Activated CD4-positive, alpha-beta T cell treated with anti-CD3 and anti-CD28 coated beads, Interleukin-2, amount 50 U/mL, for 48 hours (primary cell): Measurements from ENCODE around the gene ADGRG1.
A peak's percentile ranks its signal among the peaks of the same experiment; 100 is the strongest.
"Not testable (repeated sequence)": the region's sequence is repeated elsewhere in the genome, so short reads cannot be mapped to it uniquely, and the experiment has no call there.

ENCODE experiments used
- DNase-seq, 2 experiments: peaks; one replicate each; pipeline ENCODE4 v3.0.0-alpha.2; 2020

ADGRG1 gene

DNA sequence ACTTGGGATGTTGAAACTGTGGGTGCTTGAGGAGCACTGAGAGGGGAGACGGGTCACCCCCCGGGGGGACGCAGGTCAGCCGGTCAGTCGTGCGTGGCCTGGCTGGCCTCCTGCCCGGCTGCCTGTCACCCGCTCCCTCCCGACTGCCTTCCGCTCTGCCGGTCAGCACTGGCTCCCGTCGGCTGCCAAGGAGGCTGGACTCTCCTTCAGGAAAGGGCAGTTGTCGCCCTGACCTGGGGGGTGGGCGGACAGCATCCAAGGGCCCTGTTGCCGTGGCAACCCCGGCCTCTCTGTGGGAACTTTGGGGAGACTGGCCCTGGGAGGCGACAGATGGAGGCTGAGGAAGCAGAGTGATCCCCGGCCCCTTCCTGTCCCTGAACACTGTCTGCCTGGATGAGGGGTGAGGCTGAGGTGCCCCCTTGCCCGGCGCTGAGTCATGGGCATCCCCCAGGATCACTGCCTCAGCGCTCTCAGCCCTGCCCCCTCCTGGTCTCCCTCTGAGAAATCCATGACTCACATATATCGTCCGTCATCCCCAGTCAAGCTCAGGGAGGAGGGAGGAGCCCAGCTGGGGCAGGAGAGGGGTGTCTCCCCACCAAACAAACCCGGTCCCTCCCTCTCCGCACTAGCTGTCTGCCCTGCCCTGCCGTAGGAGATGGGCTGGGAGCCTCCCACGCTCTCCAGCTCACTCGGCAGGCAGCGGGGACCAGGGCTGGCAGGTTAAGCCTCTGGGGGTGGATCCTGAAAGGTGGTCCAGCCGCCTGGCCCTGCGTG is at the start of gene ADGRG1:
ADGRG1 (plus strand) TSS at position 623 of the 774 bp plus-strand sequence. CDS start 21,658 bp downstream, outside the sequence.
- DNase-seq = peak; percentile 66 to 75

DNA sequence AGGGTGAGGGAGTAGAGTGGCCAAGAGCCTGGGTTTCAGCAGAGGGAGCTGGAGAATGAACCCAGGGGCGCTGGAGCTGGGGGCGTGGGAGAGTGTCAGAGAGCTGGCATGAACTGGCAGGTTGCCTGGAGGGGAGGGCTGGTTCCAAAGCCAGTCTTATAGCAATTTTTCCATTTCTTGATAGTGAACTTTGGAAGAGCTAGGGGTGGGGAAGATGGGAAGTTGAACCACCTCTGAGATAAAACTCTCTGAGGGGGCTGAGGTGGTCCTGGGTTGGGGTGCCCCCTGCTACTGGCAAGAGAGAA is 49.1 kb upstream of the ADGRG1 start:
- DNase-seq = no peak

DNA sequence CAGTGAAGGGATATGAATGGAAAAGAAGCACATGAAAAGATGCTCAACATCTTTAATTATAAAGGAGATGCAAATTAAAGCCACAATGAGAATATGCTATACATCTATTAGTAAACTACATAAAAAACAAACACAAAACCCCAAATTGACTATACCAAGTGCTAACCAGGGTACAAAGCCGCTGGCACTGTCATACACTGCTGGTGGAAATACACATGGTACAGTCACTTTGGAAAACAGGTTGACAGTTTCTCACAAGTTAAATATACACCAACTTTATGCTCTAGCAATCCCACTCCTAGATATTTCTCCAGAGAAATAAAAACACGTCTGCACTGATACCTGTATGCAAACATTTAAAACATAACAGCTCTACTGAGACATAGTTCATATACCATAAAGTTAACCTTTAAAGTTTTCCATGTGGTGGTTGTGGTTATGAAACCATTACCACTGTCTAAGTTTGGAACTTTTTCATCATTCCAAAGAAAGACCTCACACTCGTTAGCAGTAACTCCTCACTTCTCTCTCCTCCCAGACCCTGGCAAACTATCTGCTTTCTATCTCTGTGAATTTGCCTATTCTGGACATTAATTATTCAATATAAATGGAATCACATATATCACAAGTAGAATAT is 43.3 kb upstream of the ADGRG1 start:
- DNase-seq = no peak

DNA sequence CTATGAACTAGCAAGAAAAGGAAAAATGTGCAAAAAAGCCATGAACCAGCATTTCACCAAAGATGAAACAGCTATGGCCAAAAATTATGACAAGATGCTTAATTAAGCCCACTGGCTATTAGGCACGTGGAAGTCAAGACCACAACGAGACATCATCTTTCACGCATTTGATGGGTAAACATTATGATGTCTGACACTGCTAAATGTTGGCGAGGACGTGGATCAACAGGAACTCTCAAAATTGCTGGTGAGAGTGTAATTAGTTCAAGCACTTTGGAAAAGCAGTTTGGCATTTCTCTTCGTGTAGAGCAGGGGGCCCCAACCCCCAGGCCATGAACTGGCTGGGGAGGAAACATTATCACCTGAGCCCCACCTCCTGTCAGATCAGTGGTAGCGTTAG is 39.6 kb upstream of the ADGRG1 start:
- peak in 1 of 2 experiments; percentile 2 for DNase-seq

DNA sequence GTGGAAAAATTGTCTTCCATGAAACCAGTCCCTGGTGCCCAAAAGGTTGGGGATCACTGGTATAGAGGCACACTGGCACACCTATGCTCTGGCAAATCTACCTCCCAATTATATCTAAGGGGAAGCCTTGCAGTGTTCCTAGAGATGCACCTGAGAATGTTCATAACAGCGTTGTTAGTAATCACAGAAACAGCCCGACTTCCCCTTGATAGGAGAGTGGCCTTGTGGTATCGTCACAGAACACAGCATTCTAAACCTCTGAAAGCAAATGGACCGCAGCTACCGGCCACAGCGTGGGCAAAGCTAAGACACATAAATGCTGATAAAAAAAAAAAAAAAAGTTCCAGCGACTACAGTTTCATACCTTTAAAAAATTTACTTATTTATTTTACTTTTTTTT is 39.1 kb upstream of the ADGRG1 start:
- peak in 1 of 2 experiments; percentile 2 for DNase-seq

DNA sequence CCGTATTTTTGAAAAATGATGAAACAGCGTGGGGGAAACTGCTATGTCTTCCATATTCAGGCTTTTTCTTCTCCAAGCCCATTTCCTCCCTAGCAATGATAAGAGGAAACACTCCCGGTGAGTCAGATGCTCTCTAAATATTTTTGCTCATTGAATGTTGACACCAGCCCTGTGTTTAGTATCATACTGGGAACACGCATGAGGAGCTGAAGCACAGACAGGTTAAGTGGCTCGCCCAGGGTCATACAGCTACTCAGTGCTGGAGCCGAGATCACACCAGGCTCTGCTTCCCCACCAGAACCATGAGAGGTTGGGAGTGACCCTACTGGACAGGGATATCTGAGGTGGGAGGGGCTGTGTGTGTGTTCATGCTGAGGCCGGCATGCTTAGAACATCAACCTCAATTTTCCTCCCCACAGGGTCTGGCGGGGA is 37.8 kb upstream of the ADGRG1 start:
- DNase-seq = peak in 1 of 2 experiments; percentile 34

DNA sequence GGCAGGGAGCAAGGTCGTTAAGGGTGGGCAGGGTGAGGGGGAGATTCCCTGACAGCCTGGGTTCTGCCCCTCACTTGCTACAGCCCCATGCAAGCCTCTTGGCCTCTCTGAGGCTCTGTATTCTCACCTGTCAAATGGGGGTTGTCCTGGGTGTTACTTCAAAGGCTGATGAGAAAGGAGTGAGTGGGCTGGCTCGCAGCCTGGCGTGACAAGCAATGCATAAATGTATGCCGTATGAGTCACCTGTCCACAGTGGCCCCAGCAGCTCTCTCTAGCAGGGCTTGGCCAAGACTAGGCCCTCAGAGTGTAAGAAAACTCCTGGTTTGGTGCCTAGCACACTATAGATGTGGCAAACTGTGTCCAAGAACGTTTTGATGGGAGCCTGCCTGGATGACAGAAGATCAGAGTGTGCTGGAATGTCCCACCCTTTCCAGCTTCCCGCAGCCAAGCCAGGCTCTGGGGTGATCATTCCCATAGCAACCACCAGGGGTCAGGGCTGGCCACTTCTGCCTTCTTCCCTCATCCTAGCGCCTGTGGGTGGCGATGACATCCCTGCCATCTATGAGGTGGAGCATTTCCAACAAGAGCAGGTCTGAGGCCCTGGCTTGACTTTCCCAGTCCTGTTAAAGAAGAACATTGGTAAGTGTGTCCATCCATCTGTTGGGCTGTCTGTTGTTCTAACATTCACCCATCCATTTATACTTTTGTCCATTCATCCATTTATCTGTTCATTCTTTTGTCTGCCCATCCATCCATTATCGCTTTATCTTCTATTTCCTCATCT is 37.2 kb upstream of the ADGRG1 start:
- peak; percentile 83 to 86 for DNase-seq

DNA sequence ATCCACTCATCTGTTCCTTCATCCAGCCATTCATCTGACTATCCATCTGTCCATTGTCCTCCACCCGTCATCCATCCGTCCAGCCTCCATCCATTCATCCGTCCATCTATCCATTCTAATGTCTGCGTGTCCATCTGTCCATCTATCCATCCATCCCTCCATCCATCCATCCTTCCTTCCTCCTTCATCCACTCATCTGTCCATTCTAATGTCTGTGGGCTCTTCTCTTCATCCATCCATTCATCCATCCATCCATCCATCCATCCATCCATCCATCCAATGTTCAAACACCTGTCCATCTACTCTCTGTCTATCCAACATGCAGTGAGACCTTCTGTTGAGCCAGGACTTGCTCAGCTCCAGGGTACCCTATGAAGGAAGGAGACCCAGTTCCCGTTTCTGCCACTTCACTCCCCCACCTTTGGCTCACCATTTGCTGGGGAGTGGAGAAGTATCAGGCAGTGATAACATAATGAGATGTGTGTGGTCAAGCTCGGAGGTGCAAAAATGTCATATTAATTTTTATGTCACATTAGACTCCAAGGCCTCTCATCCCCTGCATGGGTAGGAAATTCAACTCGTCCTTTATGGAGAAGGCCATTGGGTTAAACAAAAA is 36.5 kb upstream of the ADGRG1 start:
- peak in 1 of 2 experiments; percentile 8 for DNase-seq

DNA sequence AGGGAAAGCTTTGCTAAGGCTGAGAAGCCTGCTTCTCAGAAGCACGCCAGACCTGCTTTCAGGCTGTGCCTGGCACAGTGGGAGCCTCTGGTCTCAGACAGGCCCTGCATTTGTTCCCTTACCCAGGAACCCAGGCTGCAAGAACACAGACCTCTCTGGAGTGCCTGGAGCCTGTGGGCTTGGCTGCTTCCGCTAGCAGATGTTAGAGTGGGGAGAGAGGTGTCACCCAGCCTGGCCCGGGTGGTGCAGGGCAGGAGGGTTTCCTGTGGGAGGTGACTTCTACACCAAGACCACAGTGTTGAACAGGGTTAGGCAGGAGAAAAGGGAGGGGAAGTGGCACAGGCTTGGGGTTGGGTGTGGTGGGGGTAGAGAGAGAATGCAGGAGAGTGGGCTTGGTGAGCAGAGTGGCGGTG is 35.8 kb upstream of the ADGRG1 start:
- DNase-seq = peak; percentile 68 to 73

DNA sequence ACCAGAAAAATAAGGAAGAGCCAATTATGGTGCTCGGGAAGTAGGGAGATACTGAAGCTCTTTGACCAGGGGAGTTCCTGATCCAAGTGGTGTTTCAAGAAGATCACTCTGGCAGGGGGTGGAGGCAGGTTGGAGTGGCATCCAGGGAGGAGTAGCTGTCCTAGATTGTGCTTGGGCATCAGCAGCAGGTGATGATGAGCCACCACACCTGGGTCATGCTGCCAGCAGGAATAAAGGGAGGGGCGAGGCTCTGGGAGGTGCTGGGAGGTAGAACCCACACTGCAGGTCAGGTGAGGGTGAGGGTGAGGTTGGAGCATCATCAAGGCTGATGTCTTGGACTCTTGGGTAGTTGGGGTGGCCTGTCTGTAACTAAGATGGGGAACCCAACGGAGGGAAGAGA is 35.4 kb upstream of the ADGRG1 start:
- DNase-seq = no peak

DNA sequence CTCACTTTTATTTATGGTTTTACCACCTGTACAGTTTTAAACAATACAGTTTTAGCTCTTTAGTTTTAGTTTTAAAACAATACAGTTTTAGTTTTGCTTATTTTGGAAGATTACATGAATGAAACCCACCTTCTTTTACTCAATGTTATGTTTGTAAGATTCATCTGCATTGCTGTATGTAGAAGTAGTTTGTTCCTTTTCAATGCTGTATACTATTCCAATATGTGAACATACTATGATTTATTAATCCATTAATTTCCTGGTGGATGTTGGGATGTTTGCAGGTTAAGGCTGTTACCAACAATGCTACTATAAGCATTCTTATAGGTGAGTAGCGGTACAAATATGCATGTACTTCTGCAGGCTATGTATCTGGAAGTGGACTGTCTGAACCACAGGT is 34.4 kb upstream of the ADGRG1 start:
- no peak for DNase-seq

DNA sequence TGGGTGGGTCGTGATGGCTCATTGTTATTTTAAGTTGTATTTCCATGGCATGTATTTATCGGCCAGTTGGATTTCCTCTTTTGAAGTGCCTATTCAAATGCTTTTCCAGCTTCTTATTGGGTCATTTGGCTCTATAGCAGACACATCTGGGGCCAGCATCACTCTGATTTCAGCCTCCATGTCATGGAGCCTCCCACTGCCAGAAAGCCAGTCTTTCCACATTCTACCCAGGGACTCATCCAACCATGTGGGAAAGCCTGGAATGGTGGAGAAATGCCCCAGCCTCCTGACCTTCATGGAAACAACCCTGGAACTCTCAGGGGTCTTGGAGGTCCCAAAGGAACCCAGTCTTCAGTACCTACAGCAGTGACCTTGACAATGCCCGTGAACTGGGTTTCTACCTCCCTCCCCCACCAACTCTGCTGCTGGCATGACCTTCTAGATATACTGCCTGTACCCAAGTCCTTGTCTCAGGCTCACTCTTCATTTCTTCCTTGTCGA is 33.8 kb upstream of the ADGRG1 start:
- DNase-seq = peak in 1 of 2 experiments; percentile 2

DNA sequence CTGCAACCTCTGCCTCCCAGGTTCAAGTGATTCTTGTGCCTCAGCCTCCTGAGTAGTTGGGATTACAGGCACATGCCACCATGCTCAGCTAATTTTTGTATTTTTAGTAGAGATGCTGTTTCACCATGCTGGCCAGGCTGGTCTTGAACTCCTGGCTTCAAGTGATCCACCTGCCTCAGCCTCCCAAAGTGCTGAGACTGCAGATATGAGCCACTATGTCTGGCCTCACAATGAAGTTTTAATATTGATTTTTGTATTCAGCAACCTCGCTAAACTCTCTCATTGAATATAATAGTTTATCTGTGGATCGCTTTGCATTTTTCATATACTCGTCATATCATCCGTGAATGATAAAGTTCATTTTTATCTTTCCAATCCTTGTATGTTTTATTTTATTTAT is 32.2 kb upstream of the ADGRG1 start:
- not testable (repeated sequence) for DNase-seq

DNA sequence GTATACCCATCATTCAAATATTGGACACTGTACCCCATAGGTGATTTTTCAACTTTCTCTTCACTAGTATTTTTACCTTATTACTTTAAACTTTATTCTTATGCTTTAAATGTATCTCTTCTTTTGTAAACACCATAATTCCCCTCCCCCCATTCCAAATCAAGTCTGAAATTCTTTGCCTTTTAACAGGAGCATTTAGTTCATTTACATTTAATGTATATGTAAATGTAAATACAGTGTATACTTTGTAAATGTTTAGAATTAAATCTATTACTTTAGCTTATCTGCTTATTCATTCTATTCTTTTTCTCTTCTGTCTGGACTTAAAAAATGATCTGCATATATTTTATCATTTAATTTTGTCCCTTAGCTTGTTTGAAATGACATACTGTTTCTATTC is 30.0 kb upstream of the ADGRG1 start:
- DNase-seq = no peak

DNA sequence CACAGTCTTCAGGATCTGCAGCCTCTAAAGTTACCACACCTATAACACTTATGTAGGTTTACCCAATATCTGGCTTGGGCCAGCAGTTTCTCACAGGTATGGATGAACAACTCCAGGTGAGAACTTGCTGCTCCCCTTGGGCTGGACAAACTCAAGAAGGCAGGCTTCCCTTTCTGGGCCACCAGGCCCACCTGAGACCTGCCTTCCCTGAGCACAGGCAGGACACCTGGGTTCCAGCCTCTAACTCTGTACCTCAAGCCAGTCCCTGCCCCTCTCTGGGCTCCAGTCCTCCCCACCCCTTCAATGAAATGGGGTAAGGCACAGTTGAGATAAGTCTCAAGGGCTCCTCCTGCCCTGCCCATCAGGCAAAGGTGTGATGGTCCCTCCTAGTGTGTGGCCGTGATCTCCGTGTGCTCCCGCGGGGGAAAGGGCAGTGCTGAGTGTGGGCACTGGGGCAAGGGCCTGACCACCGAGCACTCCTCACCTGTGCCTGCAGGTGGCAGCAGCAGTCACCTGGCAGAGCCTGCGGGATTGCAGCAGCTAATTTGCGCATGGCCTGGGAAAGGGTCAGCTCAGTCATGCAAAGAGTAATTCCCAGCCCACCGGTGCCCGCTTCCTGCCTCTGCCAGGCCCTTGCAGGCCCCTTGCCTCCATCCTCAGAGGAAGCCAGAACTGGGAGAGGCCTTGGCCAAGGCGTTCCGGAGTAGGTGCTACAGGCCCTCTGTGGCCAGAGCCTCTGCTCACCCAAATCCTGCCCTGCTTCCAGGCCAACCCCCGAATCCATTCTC is 28.2 kb upstream of the ADGRG1 start:
- DNase-seq = peak; percentile 57 to 69

DNA sequence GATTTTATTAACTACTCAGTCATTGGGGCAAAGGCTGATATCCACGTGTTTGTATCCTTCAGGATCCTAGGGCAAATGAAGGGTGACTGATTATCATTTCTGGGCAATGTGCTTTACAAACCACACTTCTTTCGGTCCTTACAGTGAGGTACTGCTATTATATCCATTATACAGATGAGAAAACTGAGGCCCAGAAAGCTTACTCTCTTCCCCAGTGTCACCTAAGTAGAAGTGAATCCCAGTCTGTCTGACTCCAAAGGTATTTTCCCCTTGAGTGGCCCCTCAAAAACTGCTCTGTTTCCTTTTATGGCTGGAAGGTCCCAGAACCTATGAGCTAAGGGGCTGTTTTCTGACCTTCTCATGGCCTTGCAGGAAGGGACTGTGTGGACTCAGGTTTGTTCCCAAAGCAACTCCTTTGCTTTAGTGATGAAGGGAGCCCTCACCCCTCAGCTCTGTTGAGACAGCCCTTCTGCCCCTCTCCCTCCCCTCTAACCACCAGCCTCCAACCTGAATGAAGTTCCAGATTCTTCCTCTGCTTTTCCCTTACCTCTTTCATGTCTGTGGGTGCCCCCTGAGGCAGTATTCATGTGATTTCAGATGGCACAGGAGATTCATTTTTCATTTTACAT is 27.4 kb upstream of the ADGRG1 start:
- peak in 1 of 2 experiments; percentile 8 for DNase-seq

DNA sequence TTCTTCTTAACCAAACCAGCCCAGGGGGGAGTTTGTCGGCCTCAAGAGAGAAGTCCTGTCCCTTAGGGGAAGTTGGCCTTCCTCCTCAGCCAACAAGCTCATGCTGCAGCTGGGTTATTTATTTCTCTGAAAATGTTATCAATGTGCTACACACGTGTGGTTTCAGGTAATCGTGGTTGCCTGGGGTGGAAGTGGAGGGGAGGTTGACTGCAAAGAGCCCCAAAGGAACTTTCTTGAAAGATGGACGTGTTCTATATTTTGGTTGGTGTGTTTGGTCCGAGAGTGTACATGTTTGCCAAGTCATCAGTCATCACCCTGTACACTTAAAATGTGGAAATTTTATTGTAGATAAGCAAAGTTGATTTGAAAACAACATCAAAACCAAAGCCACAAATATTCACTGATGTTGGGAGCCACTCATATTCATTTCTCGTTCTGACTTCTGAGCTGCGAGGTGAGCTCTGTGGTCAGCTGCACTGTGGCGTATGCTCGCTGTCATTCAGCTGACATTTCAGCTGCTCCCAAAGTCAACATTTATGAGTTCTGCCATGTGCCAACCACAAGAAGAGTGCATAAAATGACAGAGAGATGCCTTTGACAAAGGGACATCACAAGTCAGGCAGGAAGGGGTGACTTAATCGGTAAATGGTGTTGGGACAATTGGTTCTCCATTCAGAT is 26.5 kb upstream of the ADGRG1 start:
- peak; percentile 64 to 68 for DNase-seq

DNA sequence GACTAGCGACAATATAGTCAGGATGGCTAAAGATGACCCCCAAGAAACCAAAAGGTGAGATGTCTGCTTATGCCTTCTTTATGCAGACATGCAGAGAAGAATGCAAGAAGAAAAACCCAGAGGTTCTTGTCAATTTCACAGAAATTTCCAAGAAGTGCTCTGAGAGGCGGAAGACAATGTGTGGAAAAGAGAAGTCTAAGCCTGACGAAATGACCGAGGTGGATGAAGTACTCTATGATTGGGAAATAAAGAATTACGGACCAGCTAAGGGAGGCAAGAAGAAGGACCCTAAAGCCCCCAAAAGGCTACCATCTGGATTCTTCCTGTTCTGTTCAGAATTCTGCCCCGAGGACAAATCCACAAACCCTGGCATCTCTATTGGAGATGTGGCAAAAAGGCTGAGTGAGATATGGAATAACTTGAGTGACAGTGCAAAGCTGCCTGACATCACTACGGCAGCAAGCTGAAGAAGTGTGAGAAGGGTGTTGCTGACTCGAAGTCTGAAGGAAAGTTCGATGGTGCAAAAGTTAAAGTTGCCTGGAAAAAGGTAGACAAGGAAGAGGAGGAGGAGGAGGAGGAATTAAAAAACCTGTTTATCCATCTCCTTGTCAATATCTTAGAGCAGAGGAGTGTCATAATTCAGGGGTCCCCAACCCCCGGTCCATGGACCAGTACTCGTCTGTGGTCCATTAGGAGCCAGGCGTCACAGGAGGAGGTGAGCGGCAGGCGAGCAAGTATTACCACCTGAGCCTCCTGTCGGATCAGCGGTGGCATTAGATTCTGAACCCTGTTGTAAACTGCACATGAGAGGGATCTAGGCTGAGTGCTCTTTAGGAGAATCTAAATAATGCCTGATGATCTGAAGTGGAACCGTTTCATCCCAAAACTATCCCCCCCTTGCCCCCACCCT is 25.1 kb upstream of the ADGRG1 start:
- DNase-seq = peak in 1 of 2 experiments; percentile 1

DNA sequence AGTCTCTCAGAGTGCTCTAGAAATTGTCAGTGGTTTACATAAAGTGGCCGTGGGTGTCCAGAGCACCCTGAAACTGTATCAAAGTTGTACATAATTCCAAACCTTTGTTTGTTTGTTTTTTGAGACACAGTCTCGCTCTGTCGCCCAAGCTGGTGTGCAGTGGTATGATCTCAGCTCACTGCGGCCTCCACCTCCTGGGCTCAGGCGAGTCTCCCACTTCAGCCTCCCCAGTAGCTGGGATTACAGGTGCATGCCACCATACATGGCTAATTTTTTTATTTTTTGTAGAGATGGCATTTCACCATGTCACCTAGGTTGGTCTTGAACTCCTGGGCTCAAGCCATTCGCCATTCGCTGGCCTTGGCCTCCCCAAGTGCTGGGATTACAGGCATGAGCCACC is 24.3 kb upstream of the ADGRG1 start:
- DNase-seq = peak in 1 of 2 experiments; percentile 1
